ENCODE data around the gene PAGE2B.
"Not testable (repeated sequence)": the region's sequence is repeated elsewhere in the genome, so short reads cannot be mapped to it uniquely, and the experiment has no call there.

Gene PAGE2B

GRCh38 chrX:55111578-55112254 is 36.9 kb downstream of the PAGE2B start:
- no peak for DNase-seq

- DNase-seq, result not testable (repeated sequence)
These were observed 41.8 kb downstream of the PAGE2B start for GRCh38 chrX:55116589-55116988.

- no peak for DNase-seq
These were observed 43.7 kb downstream of the PAGE2B start for GRCh38 chrX:55118574-55118973.

- no peak for DNase-seq
These were observed 44.4 kb downstream of the PAGE2B start for GRCh38 chrX:55119271-55119670.

- DNase-seq, result no peak
These were observed 44.9 kb downstream of the PAGE2B start for GRCh38 chrX:55119712-55120111.

- no peak for DNase-seq
These were observed 46.0 kb downstream of the PAGE2B start for GRCh38 chrX:55120761-55121358.

GRCh38 chrX:55123900-55124299 is 49.1 kb downstream of the PAGE2B start:
- DNase-seq, result no peak

GRCh38 chrX:55127692-55128091 is 52.9 kb downstream of the PAGE2B start:
- DNase-seq, result no peak
